ENCODE data around the gene SLC2A6. TPM values are rescaled to one million over a fixed set of nuclear protein-coding genes. Genes with fewer than 3 reads are reported as not detected.

SLC2A6 gene
- total RNA-seq, 3 donors from 2014 or later, result 1.8 to 2.0 (median 1.8) TPM

GRCh38 chr9:133429641-133430161 is 49.2 kb downstream of the SLC2A6 start:
- no peak for DNase-seq (ENCODE audit: low spot score in 2 of 2)
- H3K27me3 ChIP-seq, result no peaks in the 10 kb centered on the region
- H3K9me3 ChIP-seq, result no peaks in the 10 kb centered on the region
- H3K4me1 ChIP-seq, result no peaks in the 10 kb centered on the region
- no peaks in the 10 kb centered on the region for H3K36me3 ChIP-seq
- intact Hi-C loops (cut with DNase I; ENCODE audit: low total_unique reads), result loop anchor here (10.0 kb wide), 1 partner anchor 255 kb away; no protein-coding TSS in a partner anchor
- no peak overlapping the region for H3K27ac ChIP-seq
- TF ChIP-seq POLR2AphosphoS5 (IDR thresholded peaks at IDR 0.05), result no peak
- no peak for TF ChIP-seq POLR2A (IDR thresholded peaks at IDR 0.05)
- peak in 1 of 3 donors; percentile 11 for TF ChIP-seq CTCF (IDR thresholded peaks at IDR 0.05)
- H3K4me3 ChIP-seq, result peak overlapping the region in 2 of 3 donors; percentile 53 to 73

- no peak overlapping the region for H3K27ac ChIP-seq
- intact Hi-C loops (cut with DNase I; ENCODE audit: low total_unique reads), result loop anchor here (10.0 kb wide), 1 partner anchor 256 kb away; no protein-coding TSS in a partner anchor
- no peak for TF ChIP-seq CTCF (IDR thresholded peaks at IDR 0.05)
- TF ChIP-seq POLR2A (IDR thresholded peaks at IDR 0.05), result no peak
- TF ChIP-seq POLR2AphosphoS5 (IDR thresholded peaks at IDR 0.05), result no peak
- H3K4me3 ChIP-seq, result peak overlapping the region in 2 of 3 donors; percentile 53 to 73
- H3K4me1 ChIP-seq, result no peaks in the 10 kb centered on the region
- no peak for DNase-seq (ENCODE audit: low spot score in 2 of 2)
- no peaks in the 10 kb centered on the region for H3K9me3 ChIP-seq
- H3K27me3 ChIP-seq, result no peaks in the 10 kb centered on the region
- no peaks in the 10 kb centered on the region for H3K36me3 ChIP-seq
These were observed 49.7 kb downstream of the SLC2A6 start for GRCh38 chr9:133429214-133429613.

- no peak for DNase-seq (ENCODE audit: low spot score in 2 of 2)
- no peaks in the 10 kb centered on the region for H3K4me1 ChIP-seq
- H3K36me3 ChIP-seq, result no peaks in the 10 kb centered on the region
- no peak overlapping the region for H3K27ac ChIP-seq
- TF ChIP-seq POLR2A (IDR thresholded peaks at IDR 0.05), result no peak
- TF ChIP-seq CTCF (IDR thresholded peaks at IDR 0.05), result no peak
- TF ChIP-seq POLR2AphosphoS5 (IDR thresholded peaks at IDR 0.05), result no peak
- intact Hi-C loops (cut with DNase I; ENCODE audit: low total_unique reads), result loop anchor here (10.0 kb wide), 1 partner anchor 256 kb away; no protein-coding TSS in a partner anchor
- no peaks in the 10 kb centered on the region for H3K9me3 ChIP-seq
- peak overlapping the region; percentile 17 to 73 (median 53) for H3K4me3 ChIP-seq
- H3K27me3 ChIP-seq, result no peaks in the 10 kb centered on the region
These were observed 50.2 kb downstream of the SLC2A6 start for GRCh38 chr9:133428617-133429101.

- Histone ChIP-seq H3K4me3 (peak overlapping the region in 2 of 3 donors; percentile 53 to 73), H3K27ac (no peak overlapping the region), H3K9me3 (no peaks in the 10 kb centered on the region), H3K36me3 (no peaks in the 10 kb centered on the region), H3K4me1 (no peaks in the 10 kb centered on the region), H3K27me3 (no peaks in the 10 kb centered on the region)
- TF ChIP-seq POLR2A (IDR thresholded peaks at IDR 0.05), result no peak
- no peak for TF ChIP-seq CTCF (IDR thresholded peaks at IDR 0.05)
- no peak for TF ChIP-seq POLR2AphosphoS5 (IDR thresholded peaks at IDR 0.05)
- DNase-seq (ENCODE audit: low spot score in 2 of 2), result no peak
- intact Hi-C loops (cut with DNase I; ENCODE audit: low total_unique reads), result loop anchor here (10.0 kb wide), 1 partner anchor 257 kb away; no protein-coding TSS in a partner anchor
These were observed 51.1 kb downstream of the SLC2A6 start for GRCh38 chr9:133427658-133428348.

- Histone ChIP-seq H3K36me3 (no peaks in the 10 kb centered on the region), H3K27me3 (no peaks in the 10 kb centered on the region), H3K4me1 (no peaks in the 10 kb centered on the region), H3K9me3 (no peaks in the 10 kb centered on the region), H3K27ac (no peak overlapping the region), H3K4me3 (no peak overlapping the region)
- intact Hi-C loops (cut with DNase I; ENCODE audit: low total_unique reads), result loop anchor here (10.0 kb wide), 1 partner anchor 259 kb away; no protein-coding TSS in a partner anchor
- no peak for DNase-seq (ENCODE audit: low spot score in 2 of 2)
- TF ChIP-seq POLR2AphosphoS5 (IDR thresholded peaks at IDR 0.05) (no peak), CTCF (IDR thresholded peaks at IDR 0.05) (no peak), POLR2A (IDR thresholded peaks at IDR 0.05) (no peak)
These were observed 52.9 kb downstream of the SLC2A6 start for GRCh38 chr9:133426011-133426410.

Measured in breast epithelium (tissue), 4 donors.